GM19025 (cell line): ENCODE data around the gene CNIH2.
"Not testable (repeated sequence)": the region's sequence is repeated elsewhere in the genome, so short reads cannot be mapped to it uniquely, and the experiment has no call there.

Source experiments
- ATAC-seq: cut with Tn5 transposase; IDR thresholded peaks from one replicate; pipeline ENCODE4 v1.9.1; 2021; ENCODE audit warnings: mild to moderate bottlenecking, low read depth, moderate library complexity; ENCODE audit not compliant: unreplicated experiment

Gene CNIH2

GRCh38 chr11:66289548-66290329, 11.8 kb downstream of the CNIH2 start:
- peak; percentile 14 for ATAC-seq

DNA sequence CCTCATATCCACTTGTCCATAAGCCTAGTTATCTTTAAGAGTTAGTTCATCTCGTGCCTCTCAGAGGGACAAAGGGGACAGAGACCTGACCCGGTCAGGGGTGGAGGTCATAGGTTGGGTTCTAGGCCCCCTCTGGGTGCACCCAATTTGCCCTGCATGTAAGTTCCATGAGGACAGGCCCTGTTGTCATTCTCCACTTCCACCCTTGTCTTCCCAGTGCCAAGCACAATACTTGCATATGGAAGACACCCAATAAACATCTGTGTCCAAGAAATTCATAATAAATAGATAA, 12.3 kb downstream of the CNIH2 start:
- no peak for ATAC-seq

- ATAC-seq, result no peak
These were observed 13.3 kb downstream of the CNIH2 start for GRCh38 chr11:66291303-66291705.

- ATAC-seq, result no peak
These were observed 13.9 kb downstream of the CNIH2 start, which contains the start of gene TMEM151A for GRCh38 chr11:66291706-66292542. TSS of gene TMEM151A (plus strand) at chr11:66291894. CDS start at chr11:66292014, 120 bp downstream.

- ATAC-seq, result no peak
These were observed 14.8 kb downstream of the CNIH2 start for GRCh38 chr11:66292543-66293332.

- ATAC-seq, result no peak
These were observed 15.4 kb downstream of the CNIH2 start for GRCh38 chr11:66293352-66293751.

GRCh38 chr11:66293777-66294625, 16.0 kb downstream of the CNIH2 start:
- ATAC-seq, result no peak

DNA sequence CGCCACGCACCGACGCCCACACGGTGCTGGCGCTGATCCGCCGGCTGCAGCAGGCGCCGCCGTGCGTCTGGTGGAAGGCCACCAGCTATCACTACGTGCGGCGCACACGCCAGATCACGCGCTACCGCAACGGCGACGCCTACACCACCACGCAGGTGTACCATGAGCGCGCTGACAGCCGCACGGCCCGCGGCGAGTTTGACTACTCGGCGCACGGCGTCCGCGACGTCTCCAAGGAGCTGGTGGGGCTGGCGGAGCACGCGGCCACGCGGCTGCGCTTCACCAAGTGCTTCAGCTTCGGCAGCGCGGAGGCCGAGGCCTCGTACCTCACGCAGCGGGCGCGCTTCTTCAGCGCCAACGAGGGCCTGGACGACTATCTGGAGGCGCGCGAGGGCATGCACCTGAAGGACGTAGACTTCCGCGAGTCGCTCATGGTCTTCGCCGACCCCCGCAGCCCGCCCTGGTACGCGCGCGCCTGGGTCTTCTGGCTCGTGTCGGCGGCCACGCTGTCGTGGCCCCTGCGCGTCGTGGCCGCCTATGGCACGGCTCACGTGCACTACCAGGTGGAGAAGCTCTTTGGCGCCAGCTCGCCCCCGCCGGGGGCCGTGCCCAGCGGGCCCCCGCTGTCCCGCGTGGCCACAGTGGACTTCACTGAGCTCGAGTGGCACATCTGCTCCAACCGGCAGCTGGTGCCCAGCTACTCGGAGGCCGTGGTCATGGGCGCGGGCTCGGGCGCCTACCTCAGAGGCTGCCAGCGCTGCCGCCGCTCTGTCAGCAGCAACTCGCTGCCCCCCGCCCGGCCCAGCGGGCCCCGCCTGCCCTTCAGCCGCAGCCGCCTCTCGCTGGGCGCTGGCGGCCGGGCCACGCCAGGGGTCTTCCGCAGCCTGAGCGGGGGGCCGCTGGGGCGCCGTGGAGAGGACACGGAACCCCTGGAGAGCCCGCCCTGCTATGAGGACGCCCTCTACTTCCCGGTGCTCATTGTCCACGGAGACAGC, 16.9 kb downstream of the CNIH2 start:
- no peak for ATAC-seq

- no peak for ATAC-seq
These were observed 19.6 kb downstream of the CNIH2 start for GRCh38 chr11:66297610-66298009.

DNA sequence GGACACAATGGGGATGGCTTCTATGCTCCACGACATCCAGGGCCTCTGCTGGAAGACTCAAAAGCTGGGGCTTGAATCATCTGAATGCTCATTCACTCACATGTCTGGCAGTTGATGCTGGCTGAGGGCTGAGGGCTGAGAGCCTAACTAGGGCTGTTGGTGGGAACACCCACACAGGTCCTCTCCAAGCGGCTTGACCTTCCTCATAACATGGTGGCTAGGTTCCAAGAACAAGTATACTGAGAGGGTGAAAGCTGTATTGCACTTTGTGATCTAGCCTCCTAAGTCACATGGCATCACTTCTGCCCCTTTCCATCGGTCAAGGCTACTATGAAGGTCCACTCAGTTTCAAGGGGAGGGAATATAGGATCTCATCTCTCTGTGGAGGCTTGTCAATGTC, 21.2 kb downstream of the CNIH2 start:
- no peak for ATAC-seq

DNA sequence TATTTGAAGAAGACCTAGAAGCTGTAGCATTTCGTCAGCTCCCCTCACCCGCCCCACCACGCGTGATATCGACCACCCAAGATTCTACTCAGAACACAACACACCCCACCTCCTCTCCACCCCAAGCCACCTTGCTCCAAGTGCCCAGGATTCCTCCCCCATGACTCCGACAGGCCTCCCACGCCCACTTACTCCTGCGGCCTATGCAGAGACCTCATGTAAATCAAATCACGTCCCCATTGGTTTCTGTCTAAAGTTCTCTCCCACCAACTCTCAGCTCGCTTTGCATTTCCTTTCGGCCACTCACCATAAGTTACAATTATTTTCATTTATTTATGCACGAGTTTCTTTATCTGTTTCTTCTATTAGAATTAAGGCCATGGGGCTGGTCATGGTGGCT, 24.7 kb downstream of the CNIH2 start:
- ATAC-seq, result no peak

- no peak for ATAC-seq
These were observed 31.5 kb downstream of the CNIH2 start for GRCh38 chr11:66309475-66309874.

DNA sequence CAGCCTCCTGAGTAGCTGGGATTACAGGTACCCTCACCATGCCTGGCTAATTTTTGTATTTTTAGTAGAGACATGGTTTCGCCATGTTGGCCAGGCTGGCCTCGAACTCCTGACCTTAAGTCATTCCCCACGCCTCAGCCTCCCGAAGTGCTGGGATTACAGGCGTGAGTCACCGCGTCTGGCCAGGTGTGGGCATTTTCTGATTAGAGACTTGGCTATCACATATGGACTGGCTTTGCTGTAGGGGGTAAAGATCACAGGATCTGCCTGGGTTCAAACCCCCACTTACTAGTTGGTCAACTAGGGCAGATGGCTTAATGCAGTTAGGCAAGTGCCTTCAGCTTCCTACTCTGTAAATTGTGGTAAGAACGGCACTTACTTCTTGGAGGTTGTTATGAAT, 32.3 kb downstream of the CNIH2 start:
- ATAC-seq, result no peak

DNA sequence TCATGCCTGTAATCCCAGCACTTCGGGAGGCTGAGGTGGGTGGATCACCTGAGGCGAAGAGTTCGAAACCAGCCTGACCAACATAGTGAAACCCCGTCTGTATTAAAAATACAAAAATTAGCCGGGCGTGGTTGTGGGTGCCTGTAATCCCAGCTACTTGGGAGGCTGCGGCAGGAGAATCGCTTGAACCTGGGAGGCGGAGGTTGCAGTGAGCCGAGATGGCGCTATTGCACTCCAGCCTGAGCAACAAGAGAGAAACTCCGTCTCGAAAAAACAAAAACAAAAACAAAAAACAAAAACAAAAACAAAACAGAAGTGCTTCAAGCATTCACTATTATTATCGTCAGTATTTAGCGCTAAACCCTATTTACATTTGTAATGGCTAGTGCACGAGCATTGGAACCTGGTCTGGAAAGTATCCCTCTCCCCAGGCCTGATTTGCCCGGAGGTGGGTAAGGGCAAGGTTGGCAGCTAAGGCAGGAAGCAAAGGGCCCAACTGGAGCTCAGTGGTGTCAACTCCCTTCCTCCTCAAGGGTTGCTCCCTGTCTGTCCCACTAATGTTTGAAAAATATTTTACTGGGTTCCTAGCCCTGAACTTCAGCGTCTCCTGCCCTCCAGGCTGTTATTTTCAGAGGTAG, 32.9 kb downstream of the CNIH2 start:
- ATAC-seq, result not testable (repeated sequence)

DNA sequence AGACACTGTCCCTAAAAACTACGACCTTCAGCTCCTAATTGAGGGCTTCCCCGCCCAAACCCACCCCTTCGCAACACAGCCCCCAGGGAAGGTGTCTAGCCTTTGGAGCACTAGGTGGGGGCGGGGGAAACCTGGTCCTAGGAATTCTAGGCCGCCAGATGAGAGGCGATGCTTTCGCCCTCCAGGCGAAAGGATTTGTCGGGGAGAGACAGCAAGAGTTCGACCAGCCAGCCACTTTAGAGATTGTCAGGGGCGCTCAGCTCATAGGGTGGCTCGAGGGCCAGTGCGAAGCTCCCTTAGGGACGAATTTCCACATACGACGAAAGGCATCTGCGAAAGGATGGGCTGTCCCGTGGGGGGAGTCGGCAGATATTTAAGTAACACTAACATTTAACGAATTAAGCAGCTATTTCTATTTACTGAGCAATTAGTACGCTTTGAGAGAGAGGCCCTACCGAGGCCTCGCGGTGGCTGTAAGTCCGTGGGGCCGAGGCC, 33.5 kb downstream of the CNIH2 start:
- ATAC-seq, result no peak

DNA sequence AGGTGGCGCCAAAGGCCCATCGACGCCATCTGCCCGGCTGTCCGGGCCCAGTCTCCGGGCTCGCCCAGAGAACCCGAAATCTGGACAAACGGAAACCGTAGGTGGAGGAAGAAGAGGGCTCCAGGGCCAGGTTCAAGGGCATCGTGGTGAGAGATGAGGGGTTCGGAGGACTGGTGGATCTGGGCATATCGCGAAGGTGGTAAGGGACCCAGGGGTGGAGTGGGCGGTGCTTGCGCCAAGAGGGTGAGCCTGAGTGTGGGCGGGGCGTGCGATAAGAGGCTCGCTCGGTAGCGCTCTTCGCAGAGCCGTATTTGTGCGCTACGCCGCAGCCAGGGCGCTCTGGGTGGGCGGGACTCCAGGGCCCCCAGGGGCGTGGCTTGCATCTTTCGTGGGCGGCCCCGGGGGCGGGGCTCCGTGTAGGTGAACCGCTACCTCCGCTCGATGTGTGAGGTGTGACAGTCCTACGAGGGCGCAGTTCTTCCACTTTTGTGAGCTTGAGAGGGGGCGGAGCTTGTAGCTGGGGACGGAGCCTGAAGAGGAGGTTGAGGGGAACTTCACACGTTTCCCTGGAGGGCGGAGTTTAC, 34.1 kb downstream of the CNIH2 start:
- ATAC-seq, result peak; percentile 75

DNA sequence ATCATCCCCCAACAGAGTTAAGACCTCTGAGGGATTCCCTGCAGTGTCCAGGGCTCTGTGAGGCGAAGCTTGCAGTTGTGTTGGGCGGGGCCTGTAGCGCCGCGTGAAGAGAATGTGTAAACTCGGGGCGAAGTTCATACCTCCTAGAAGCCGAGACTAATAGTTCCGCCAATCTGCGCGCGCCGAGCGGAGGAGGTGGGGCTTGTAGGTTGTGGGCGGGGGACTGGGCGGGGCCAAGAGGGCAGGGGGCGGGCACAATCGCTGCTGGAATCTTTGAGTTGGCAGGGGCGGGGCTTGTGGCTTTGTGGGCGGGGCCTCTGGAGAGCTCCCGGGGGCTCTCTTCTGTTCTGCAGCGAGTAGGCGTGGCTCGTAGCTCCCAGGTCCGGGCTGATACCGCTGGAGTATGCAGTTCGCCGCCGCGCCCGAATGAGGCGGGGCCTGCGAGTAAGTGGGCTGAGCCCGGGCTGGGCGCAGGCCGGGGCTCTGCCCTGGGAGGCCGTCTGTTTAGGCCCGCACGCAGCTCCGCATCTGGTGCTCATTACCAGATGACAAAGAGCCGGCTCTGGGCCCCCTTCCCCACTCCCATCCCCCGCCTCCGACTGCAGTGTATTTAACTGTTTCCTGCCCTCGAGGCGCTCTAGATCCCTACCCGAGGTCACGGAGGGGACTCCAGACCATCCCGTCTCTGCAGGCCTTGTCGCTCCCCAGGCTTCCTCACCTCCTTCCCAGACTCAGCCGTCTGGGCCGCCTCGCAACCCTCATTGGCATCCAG, 34.8 kb downstream of the CNIH2 start:
- peak; percentile 47 for ATAC-seq
